Measurements from ENCODE around the gene PARD6B. TPM values are rescaled to one million over a fixed set of nuclear protein-coding genes. Genes with fewer than 3 reads are reported as not detected.

PARD6B gene
- total and polyA plus RNA-seq, 2 donors (not counting 3 experiments of a cell fraction or from before 2014, with no cell fraction given), result 0.03 TPM; not detected in 1

GRCh38 chr20:50723672-50724071 lies 7.7 kb upstream of the PARD6B start:
- Histone ChIP-seq H3K9me3 (replicated peaks; ENCODE audit: control insufficient read depth, insufficient read depth, low read length) (no peaks in the 10 kb centered on the region), H3K4me3 (replicated peaks in 1 of 3; ENCODE audit: insufficient read depth in 1 of 3, low read depth in 1 of 3, low read length in 3 of 3) (no peak overlapping the region), H3K4me1 (ENCODE audit: control insufficient read depth, extremely low read depth, insufficient read depth, low read length) (no peaks in the 10 kb centered on the region), H3K79me2 (ENCODE audit: control insufficient read depth, insufficient read depth, low read length) (no peaks in the 10 kb centered on the region), H3K9ac (replicated peaks; ENCODE audit: extremely low read depth, insufficient read depth, low read length) (no peak overlapping the region), H3K9me1 (replicated peaks; ENCODE audit: control insufficient read depth, extremely low read depth, insufficient read depth, low read length) (no peaks in the 10 kb centered on the region), H2AFZ (ENCODE audit: low read depth, low read length) (no peak overlapping the region), H3K36me3 (ENCODE audit: control insufficient read depth in 2 of 2, extremely low read depth in 1 of 2, insufficient read depth in 2 of 2, low read length in 2 of 2) (no peaks in the 10 kb centered on the region), H3K27me3 (ENCODE audit: control insufficient read depth in 2 of 2, insufficient read depth in 2 of 2, low read length in 2 of 2) (peaks cover 6 to 12% of the 10 kb centered on the region in 2 experiments), H3K4me2 (ENCODE audit: insufficient read depth, low read length) (no peak overlapping the region), H3K27ac (ENCODE audit: insufficient read depth, low read depth, low read length) (no peak overlapping the region), H4K20me1 (replicated peaks; ENCODE audit: control insufficient read depth, extremely low read depth, insufficient read depth, low read length) (no peaks in the 10 kb centered on the region)
- DNase-seq (ENCODE audit: low read depth, low spot score) (no peak), FAIRE-seq (no peak)
- no peak for TF ChIP-seq POLR2A (IDR thresholded peaks at IDR 0.05; ENCODE audit: low read depth, low read length)
- no peak for TF ChIP-seq EZH2 (IDR thresholded peaks at IDR 0.05; ENCODE audit: borderline replicate concordance, low read depth, low read length, severe bottlenecking)
- no peak for TF ChIP-seq FOS (IDR thresholded peaks at IDR 0.05; ENCODE audit: borderline replicate concordance, insufficient read depth, low read length)
- TF ChIP-seq MAX (IDR thresholded peaks at IDR 0.05; ENCODE audit: insufficient read depth, insufficient read length), result no peak
- TF ChIP-seq GATA2 (IDR thresholded peaks at IDR 0.05; ENCODE audit: insufficient read depth, insufficient read length, low read depth, low read length), result no peak
- no peak for TF ChIP-seq MYC (IDR thresholded peaks at IDR 0.05; ENCODE audit: low read depth, low read length)
- no peak for TF ChIP-seq POLR2AphosphoS5 (IDR thresholded peaks at IDR 0.05; ENCODE audit: insufficient read depth, low read depth, low read length)
- no peak for TF ChIP-seq JUN (IDR thresholded peaks at IDR 0.05; ENCODE audit: borderline replicate concordance, insufficient read depth, insufficient read length, low read depth)
- no peak for TF ChIP-seq CTCF (IDR thresholded peaks at IDR 0.05; ENCODE audit: extremely low read depth in 1 of 2, insufficient read depth in 1 of 2, low read depth in 1 of 2, low read length in 2 of 2)
- no TSS peak for BruUV-seq (replicated peaks)
- dilution Hi-C loops (cut with MboI; ENCODE audit: extremely low pct_ligation_motif_present, low sequenced_read_pairs), result no loop called here
- intact Hi-C loops (cut with micrococcal nuclease), result no loop called here
- ChIA-PET POLR2A (no interaction called here), CTCF (interaction anchor here (1.3 kb wide), 1 partner anchor 25 kb away, joined by 4 read pairs; no protein-coding TSS in a partner anchor)

Data from endothelial cell of umbilical vein (primary cell).